Stimulated activated CD8-positive, alpha-beta memory T cell treated with anti-CD3 and anti-CD28 coated beads, Interleukin-15, amount 100 ng/mL, for 4 hours (primary cell): ENCODE measurements around the gene EIF3I.

Experiments
- DNase-seq, 2 donors: peaks; one replicate each; pipeline ENCODE4 v3.0.0-alpha.2; 2020; ENCODE audit warnings: low read depth in 2 of 2

The EIF3I gene

GRCh38 chr1:32198237-32199042 is 23.8 kb upstream of the EIF3I start:
- DNase-seq, result no peak

DNA sequence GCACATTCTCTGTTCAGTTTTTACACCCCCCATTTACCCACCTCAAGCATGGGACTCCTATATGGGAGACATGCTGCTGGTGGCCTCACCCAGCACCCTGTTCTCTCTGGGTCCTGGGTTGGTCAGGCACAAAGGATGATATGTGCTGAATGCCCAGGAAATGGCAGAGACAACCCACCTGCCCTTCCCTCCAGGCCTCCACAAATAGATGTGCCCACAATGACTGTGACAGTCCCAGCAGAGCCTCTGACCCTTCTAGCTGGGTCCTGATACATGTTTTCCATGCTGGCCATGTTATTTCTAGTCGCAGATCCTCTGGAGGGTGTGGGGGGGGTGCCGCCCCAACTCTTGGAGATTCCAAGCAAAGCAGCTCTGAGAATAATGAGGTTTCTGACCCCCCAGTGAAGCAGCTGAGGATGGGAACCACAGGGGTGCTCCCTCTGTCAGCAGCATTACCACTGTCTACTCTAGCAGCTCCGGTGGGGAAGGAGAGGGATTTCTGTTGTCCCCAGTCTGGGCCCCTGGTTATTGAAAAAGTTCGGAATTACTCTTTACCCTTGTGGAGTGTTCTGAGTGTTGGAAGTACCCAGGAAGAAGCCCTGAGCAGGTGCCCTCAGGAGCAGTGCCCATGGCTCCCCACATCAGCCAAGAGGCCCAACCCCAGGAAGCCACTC is 23.0 kb upstream of the EIF3I start:
- no peak for DNase-seq

DNA sequence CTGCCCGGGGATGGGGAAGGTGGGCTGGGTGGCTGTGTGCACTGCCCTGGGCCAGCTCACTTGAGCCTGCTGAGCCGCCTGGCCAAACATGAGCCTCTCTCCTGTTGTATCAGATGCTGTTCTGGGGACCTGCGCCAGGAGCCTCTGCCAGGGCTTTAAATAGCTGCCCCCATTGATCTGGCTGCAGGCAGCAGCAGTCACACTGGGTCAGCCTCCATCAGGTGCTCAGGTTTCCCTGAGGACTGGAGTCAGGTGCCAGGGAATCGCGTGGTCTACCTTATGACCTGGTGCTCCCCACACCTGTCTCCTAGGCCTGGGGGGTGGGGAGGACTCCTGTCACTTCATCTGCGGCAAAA is 22.5 kb upstream of the EIF3I start:
- no peak for DNase-seq

DNA sequence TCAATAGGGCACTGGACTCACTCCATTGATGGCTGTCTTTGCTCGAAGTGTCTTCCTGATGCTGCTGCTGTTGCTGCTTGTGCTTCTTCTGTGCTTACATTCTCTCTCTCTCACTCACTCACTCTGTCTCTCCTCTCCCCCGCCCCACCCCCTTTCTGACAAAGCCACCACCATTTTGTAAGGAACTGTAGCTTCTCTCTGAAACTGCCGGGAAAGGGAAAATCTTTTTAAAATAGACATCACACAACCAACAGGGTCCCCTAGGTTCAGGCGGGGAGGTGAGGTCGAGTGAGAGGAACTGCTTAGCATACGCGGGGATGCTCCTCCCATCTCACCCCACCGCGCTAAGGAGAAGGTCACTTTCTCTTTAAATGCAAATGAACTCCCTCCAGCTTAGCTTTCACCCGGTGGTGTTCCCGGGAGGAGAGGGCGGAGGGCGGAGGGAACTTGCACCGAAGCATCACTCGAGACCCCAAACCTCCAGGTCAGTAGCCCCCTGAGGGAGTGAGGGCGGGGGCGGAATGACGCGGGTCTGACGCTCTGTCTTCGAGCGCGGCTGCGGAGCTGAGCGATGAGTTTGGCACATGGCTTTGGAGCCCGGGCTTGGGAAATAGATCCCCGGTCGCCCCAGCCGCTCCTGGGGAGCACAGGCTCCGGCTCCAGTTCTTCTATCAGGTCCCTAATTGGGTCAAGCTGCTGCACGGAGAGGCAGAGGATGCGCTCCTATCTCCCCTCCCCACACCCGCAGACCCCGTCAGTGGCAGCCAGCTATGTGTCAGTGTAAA is 21.8 kb upstream of the EIF3I start, which contains the start of gene CCDC28B:
CCDC28B (plus strand) TSS at position 370 of the 785 bp plus-strand sequence. CDS start 1,341 bp downstream, outside the sequence.
- DNase-seq, result peak; percentile 34 to 35

GRCh38 chr1:32201011-32201855 is 21.0 kb upstream of the EIF3I start:
- peak; percentile 55 to 64 for DNase-seq

- DNase-seq, result no peak
Observed at GRCh38 chr1:32204943-32205361, 17.3 kb upstream of the EIF3I start.

DNA sequence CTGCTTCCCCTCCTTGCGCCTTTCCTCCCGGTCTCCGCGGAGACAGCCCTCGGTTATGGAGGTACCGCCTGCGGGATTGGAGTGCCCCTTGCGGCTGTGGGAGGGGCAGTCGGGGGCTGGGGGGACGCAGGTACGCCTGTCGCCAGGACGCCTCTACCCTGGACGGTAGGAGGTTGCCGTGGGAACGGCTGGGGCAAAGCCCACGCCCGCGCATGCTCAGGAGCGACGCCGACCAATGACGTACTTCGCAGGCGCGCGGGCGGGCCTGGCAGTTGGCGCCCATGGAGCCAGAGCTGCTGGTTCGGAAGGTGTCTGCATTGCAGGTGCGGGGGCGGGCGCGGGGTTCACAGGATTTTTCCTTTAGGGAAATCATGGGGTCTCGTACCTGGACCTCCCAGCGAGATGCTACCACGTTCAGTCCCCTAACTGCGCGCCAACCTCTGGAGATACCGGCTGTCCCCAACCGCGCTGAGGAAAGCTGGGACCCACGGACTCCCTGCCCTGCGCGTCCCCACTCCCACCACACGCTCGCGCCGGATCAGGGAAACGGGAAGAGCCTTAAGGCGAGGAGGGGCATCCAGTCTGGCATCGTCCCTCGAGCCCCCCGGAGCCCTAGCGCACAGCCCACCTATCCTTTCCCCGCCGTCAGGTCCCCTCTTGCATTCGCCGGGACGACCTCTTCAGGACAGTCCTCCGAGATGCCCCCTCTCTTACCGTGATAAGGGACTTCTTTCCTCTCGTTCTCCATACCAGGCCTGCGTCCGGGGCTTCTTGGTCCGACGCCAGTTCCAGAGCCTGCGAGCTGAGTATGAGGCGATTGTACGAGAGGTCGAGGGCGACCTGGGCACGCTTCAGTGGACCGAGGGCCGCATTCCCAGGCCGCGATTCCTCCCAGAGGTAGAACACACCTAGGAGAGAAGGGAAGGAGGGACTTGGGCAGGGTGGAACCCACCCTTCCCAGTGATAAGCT is 16.5 kb upstream of the EIF3I start, which contains the start of gene IQCC:
IQCC (plus strand) TSS at position 271 of the 970 bp plus-strand sequence; CDS start at position 282, 11 bp downstream.
- DNase-seq, result peak; percentile 61 to 68

GRCh38 chr1:32208469-32208868 is 13.7 kb upstream of the EIF3I start:
- no peak for DNase-seq

GRCh38 chr1:32208891-32209328 is 13.3 kb upstream of the EIF3I start, which contains the start of gene DCDC2B:
DCDC2B (plus strand) TSS chr1:32209089; CDS start chr1:32209094, 5 bp downstream.
- DNase-seq, result no peak

GRCh38 chr1:32215629-32216480 is 6.4 kb upstream of the EIF3I start:
- peak; percentile 5 to 23 for DNase-seq

DNA sequence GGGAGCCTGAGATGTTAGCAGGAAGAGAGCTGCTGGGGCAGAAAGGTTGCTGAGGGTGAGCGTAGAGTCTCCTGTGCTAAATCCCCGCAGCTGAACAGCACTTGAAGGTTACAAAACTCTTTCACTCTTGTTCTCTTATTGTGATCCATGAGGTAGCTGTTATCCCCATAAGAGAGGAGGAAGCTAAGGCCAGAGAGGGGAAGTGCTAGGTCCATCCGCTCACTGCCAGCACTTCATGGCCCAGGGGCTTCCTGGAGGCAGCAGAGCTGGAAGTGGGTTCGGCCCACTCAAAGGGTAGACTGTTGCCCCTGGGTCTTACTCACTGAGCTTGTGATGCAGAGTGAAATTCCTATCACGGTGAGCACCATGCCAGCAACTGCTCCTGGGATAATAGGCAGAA is 5.6 kb upstream of the EIF3I start:
- no peak for DNase-seq

GRCh38 chr1:32219022-32219421 is 3.2 kb upstream of the EIF3I start:
- DNase-seq, result no peak

DNA sequence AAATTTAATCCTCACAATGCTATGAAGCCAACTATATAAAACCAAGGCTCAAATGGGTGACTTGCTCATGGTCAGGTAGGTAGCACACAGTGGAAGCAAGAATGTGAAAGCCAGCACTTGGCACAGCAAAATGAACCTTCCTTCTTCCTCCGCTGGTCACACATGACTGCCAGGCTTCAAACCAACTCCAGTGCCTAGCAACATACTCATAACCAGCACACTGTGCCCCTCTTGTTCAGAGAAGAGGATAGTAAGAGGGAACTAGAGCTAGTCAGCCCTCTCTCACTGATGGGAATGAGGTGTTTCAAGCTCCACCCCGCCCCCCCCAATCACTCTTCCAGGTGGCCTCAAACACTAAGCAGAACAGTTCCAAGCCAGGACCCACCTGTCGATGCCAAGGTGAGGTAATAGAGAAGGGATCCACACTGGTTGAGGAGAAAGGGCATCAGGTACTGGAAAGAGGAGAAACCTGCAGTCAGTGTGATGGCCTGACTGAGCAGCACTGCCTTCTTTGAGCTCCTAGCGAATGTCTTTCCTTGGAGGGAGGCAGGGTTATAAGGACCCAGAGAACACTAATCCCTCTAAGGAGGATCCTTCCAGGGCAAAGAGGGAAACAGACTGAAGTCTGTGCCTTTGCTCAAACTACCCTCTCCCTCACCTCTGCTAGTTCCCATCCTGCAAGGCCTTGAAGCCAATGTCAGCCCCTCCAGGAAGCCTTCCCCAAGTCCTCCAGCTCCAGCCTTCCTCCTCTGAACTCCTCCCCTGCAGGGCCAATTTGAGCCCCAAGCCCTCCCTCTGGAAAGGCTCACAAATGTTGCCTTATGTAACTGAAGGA is 1.2 kb upstream of the EIF3I start:
- no peak for DNase-seq

GRCh38 chr1:32221581-32221979 is 627 bp upstream of the EIF3I start:
- DNase-seq, result no peak

DNA sequence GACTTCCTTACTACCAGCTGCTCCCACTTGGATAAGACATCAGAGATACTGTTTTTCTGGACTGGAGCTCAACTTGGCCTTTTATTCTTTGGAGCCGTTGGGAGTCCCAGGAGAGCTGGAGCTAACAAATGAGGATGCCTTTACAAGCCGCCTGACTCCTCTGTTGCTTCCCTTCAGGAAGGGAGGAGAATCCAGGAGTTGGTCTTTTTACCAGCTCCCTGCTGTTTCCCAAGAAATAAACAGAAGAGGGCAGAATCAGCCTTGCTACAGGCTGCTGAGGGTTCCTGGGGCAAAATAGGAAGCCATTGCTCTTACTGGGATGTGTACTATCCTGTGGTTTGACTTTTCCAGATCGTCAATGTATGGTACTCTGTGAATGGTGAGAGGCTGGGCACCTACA is 1.5 kb downstream of the EIF3I start:
- no peak for DNase-seq

GRCh38 chr1:32224285-32224684 is 2.1 kb downstream of the EIF3I start:
- no peak for DNase-seq

- no peak for DNase-seq
Observed at GRCh38 chr1:32228771-32229170, 6.6 kb downstream of the EIF3I start.

DNA sequence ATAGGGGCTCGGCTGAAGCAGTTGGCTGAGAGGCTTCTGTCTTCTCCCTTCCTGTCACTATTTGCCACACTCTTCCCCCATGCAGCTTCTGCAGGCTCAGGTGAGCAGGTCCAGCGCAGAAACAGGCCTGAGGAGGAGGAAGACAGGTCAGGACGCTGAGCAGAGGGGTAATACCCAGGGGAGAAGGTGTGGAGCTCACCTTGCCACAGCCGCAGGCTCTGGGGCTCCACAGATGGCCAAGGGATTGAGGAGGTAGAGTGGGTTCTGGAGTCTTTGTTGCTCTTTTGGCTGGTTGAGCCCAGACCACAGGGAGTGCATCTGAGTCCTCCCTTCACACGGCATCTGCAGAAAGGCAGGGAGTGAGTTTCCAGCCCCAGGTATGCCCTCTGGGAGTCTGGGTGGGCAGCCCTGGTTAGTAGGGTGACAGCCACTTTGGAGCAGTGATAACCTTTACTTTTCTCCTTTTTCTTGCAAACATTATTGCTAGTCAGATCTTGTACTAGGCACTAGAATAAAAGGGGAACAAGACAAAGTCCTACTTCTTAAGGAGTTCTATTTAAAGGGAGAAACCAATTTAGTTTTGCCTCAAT is 9.7 kb downstream of the EIF3I start:
- DNase-seq, result no peak
